Measurements from ENCODE around the gene TMEM255B.

The TMEM255B gene

GRCh38 chr13:113813070-113813748, 54.2 kb downstream of the TMEM255B start:
- Histone ChIP-seq H3K4me1 (ENCODE audit: insufficient read depth, low read length) (peaks cover 4% of the 10 kb centered on the region), H3K36me3 (ENCODE audit: insufficient read depth, low read length) (no peaks in the 10 kb centered on the region), H3K27ac (ENCODE audit: low read depth, low read length) (no peak overlapping the region), H3K4me3 (ENCODE audit: low read depth in 1 of 2, low read length in 2 of 2) (no peak overlapping the region), H3K9me3 (ENCODE audit: low read length) (peaks cover 6% of the 10 kb centered on the region), H3K9ac (ENCODE audit: low read length) (no peak overlapping the region), H3K27me3 (ENCODE audit: control insufficient read depth in 1 of 2, insufficient read depth in 2 of 2, low read length in 2 of 2) (peaks cover 0 to 11% of the 10 kb centered on the region in 2 donors)

GRCh38 chr13:113813749-113814434, 54.9 kb downstream of the TMEM255B start:
- no peaks in the 10 kb centered on the region for H3K36me3 ChIP-seq (ENCODE audit: insufficient read depth, low read length)
- H3K9me3 ChIP-seq (ENCODE audit: low read length) = no peaks in the 10 kb centered on the region
- H3K9ac ChIP-seq (ENCODE audit: low read length) = no peak overlapping the region
- no peak overlapping the region for H3K27ac ChIP-seq (ENCODE audit: low read depth, low read length)
- peaks cover 0 to 11% of the 10 kb centered on the region in 2 donors for H3K27me3 ChIP-seq (ENCODE audit: control insufficient read depth in 1 of 2, insufficient read depth in 2 of 2, low read length in 2 of 2)
- H3K4me3 ChIP-seq (ENCODE audit: low read depth in 1 of 2, low read length in 2 of 2) = no peak overlapping the region
- H3K4me1 ChIP-seq (ENCODE audit: insufficient read depth, low read length) = peaks cover 4% of the 10 kb centered on the region

GRCh38 chr13:113814435-113814821, 55.4 kb downstream of the TMEM255B start:
- peaks cover 0 to 11% of the 10 kb centered on the region in 2 donors for H3K27me3 ChIP-seq (ENCODE audit: control insufficient read depth in 1 of 2, insufficient read depth in 2 of 2, low read length in 2 of 2)
- no peak overlapping the region for H3K4me3 ChIP-seq (ENCODE audit: low read depth in 1 of 2, low read length in 2 of 2)
- no peak overlapping the region for H3K27ac ChIP-seq (ENCODE audit: low read depth, low read length)
- no peak overlapping the region for H3K9ac ChIP-seq (ENCODE audit: low read length)
- peaks cover 4% of the 10 kb centered on the region for H3K4me1 ChIP-seq (ENCODE audit: insufficient read depth, low read length)
- H3K36me3 ChIP-seq (ENCODE audit: insufficient read depth, low read length) = no peaks in the 10 kb centered on the region
- no peaks in the 10 kb centered on the region for H3K9me3 ChIP-seq (ENCODE audit: low read length)

- Histone ChIP-seq H3K4me1 (ENCODE audit: insufficient read depth, low read length) (peaks cover 9% of the 10 kb centered on the region), H3K27ac (ENCODE audit: low read depth, low read length) (no peak overlapping the region), H3K9ac (ENCODE audit: low read length) (no peak overlapping the region), H3K36me3 (ENCODE audit: insufficient read depth, low read length) (no peaks in the 10 kb centered on the region), H3K27me3 (ENCODE audit: control insufficient read depth in 1 of 2, insufficient read depth in 2 of 2, low read length in 2 of 2) (peaks cover 0 to 11% of the 10 kb centered on the region in 2 donors), H3K9me3 (ENCODE audit: low read length) (no peaks in the 10 kb centered on the region), H3K4me3 (ENCODE audit: low read depth in 1 of 2, low read length in 2 of 2) (no peak overlapping the region)
Measured at GRCh38 chr13:113815151-113816058, 56.4 kb downstream of the TMEM255B start.

GRCh38 chr13:113816254-113816929, 57.4 kb downstream of the TMEM255B start:
- H3K4me1 ChIP-seq (ENCODE audit: insufficient read depth, low read length) = peaks cover 19% of the 10 kb centered on the region
- no peaks in the 10 kb centered on the region for H3K36me3 ChIP-seq (ENCODE audit: insufficient read depth, low read length)
- no peaks in the 10 kb centered on the region for H3K9me3 ChIP-seq (ENCODE audit: low read length)
- H3K4me3 ChIP-seq (ENCODE audit: low read depth in 1 of 2, low read length in 2 of 2) = no peak overlapping the region
- no peak overlapping the region for H3K27ac ChIP-seq (ENCODE audit: low read depth, low read length)
- H3K27me3 ChIP-seq (ENCODE audit: control insufficient read depth in 1 of 2, insufficient read depth in 2 of 2, low read length in 2 of 2) = peaks cover 0 to 11% of the 10 kb centered on the region in 2 donors
- no peak overlapping the region for H3K9ac ChIP-seq (ENCODE audit: low read length)

- H3K4me3 ChIP-seq (ENCODE audit: low read depth in 1 of 2, low read length in 2 of 2) = no peak overlapping the region
- no peaks in the 10 kb centered on the region for H3K36me3 ChIP-seq (ENCODE audit: insufficient read depth, low read length)
- H3K27me3 ChIP-seq (ENCODE audit: control insufficient read depth in 1 of 2, insufficient read depth in 2 of 2, low read length in 2 of 2) = peaks cover 0 to 11% of the 10 kb centered on the region in 2 donors
- H3K9ac ChIP-seq (ENCODE audit: low read length) = no peak overlapping the region
- peak overlapping the region; percentile 3 for H3K27ac ChIP-seq (ENCODE audit: low read depth, low read length)
- H3K4me1 ChIP-seq (ENCODE audit: insufficient read depth, low read length) = peaks cover 26% of the 10 kb centered on the region
- H3K9me3 ChIP-seq (ENCODE audit: low read length) = no peaks in the 10 kb centered on the region
Measured at GRCh38 chr13:113816946-113817859, 58.2 kb downstream of the TMEM255B start.

- peaks cover 0 to 11% of the 10 kb centered on the region in 2 donors for H3K27me3 ChIP-seq (ENCODE audit: control insufficient read depth in 1 of 2, insufficient read depth in 2 of 2, low read length in 2 of 2)
- no peak overlapping the region for H3K9ac ChIP-seq (ENCODE audit: low read length)
- H3K9me3 ChIP-seq (ENCODE audit: low read length) = no peaks in the 10 kb centered on the region
- H3K4me1 ChIP-seq (ENCODE audit: insufficient read depth, low read length) = peaks cover 26% of the 10 kb centered on the region
- peak overlapping the region; percentile 3 for H3K27ac ChIP-seq (ENCODE audit: low read depth, low read length)
- no peak overlapping the region for H3K4me3 ChIP-seq (ENCODE audit: low read depth in 1 of 2, low read length in 2 of 2)
- no peaks in the 10 kb centered on the region for H3K36me3 ChIP-seq (ENCODE audit: insufficient read depth, low read length)
Measured at GRCh38 chr13:113817860-113818691, 59.0 kb downstream of the TMEM255B start.

- no peaks in the 10 kb centered on the region for H3K9me3 ChIP-seq (ENCODE audit: low read length)
- no peak overlapping the region for H3K27ac ChIP-seq (ENCODE audit: low read depth, low read length)
- H3K4me1 ChIP-seq (ENCODE audit: insufficient read depth, low read length) = peaks cover 26% of the 10 kb centered on the region
- H3K9ac ChIP-seq (ENCODE audit: low read length) = no peak overlapping the region
- peaks cover 0 to 5% of the 10 kb centered on the region in 2 donors for H3K27me3 ChIP-seq (ENCODE audit: control insufficient read depth in 1 of 2, insufficient read depth in 2 of 2, low read length in 2 of 2)
- no peaks in the 10 kb centered on the region for H3K36me3 ChIP-seq (ENCODE audit: insufficient read depth, low read length)
- no peak overlapping the region for H3K4me3 ChIP-seq (ENCODE audit: low read depth in 1 of 2, low read length in 2 of 2)
Measured at GRCh38 chr13:113818700-113819295, 59.8 kb downstream of the TMEM255B start.

- Histone ChIP-seq H3K9me3 (ENCODE audit: low read length) (no peaks in the 10 kb centered on the region), H3K4me3 (ENCODE audit: low read depth in 1 of 2, low read length in 2 of 2) (no peak overlapping the region), H3K27ac (ENCODE audit: low read depth, low read length) (no peak overlapping the region), H3K4me1 (ENCODE audit: insufficient read depth, low read length) (peaks cover 26% of the 10 kb centered on the region), H3K27me3 (ENCODE audit: control insufficient read depth in 1 of 2, insufficient read depth in 2 of 2, low read length in 2 of 2) (peaks cover 0 to 3% of the 10 kb centered on the region in 2 donors), H3K9ac (ENCODE audit: low read length) (no peak overlapping the region), H3K36me3 (ENCODE audit: insufficient read depth, low read length) (no peaks in the 10 kb centered on the region)
Measured at GRCh38 chr13:113819341-113819730, 60.3 kb downstream of the TMEM255B start.
